HG02884 (cell line): ENCODE data around the gene LRRC15.

Experiments
- ATAC-seq: cut with Tn5 transposase; IDR thresholded peaks from one replicate; pipeline ENCODE4 v1.9.1; 2021; ENCODE audit warnings: mild to moderate bottlenecking, moderate library complexity; ENCODE audit not compliant: unreplicated experiment

Gene LRRC15

DNA sequence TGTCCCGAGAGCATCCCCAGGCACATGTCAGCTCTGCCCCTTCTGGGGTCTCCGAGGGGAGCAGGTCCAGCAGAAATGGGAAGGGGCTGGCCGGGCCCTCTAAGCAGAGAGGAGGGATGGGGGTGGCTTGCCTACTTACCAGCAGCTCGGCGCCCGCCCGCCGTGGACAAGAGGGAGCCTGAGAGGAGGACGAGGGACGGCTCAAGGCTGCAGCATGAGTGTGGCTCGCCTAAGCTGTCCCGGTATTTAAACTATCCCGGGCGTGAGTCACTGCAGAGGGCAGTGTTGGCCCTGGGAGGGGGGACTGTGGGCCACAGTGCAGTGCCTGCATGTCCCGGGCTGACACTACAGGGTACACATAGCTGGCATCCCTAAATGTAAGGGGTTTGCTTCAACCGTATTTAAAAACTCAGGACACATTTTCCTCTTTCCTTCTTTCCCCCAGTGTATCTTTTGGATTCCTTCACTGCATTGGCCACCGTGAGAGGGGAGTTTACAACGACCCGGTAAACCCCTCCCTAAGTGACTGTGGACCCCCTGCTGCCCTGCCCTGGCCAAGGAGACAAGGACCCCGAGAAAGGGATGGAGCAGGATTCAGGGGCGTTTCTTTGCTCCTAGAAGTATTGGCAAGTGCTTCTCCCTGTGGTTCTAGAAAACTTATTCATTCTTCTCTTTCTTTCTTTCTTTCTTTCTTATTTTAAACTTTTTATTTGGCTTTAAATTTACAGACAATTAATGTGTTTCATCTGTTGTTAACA, at the start of gene LRRC15:
Gene LRRC15, minus strand, starts transcription at position 222 of the 758 bp plus-strand sequence. CDS start 8,700 bp downstream, outside the sequence.
- no peak for ATAC-seq

DNA sequence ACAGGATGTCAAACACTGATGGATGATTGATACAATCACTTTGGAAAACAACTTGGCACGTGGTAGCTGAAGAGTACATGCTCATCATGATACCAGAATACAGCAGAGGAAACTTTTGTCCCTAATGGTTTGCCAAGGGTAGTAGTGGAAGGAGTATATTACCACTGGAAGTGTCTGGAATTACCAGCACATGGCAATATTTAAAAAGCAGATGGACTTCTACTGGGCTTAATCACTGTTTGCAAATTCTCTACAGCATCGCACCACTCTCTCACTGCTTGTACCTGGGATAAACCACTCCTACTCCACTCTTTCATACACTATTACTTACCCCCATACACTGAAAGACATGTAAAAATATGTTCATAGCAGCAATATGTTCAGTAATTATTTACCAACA, 49.1 kb upstream of the LRRC15 start:
- ATAC-seq = no peak

DNA sequence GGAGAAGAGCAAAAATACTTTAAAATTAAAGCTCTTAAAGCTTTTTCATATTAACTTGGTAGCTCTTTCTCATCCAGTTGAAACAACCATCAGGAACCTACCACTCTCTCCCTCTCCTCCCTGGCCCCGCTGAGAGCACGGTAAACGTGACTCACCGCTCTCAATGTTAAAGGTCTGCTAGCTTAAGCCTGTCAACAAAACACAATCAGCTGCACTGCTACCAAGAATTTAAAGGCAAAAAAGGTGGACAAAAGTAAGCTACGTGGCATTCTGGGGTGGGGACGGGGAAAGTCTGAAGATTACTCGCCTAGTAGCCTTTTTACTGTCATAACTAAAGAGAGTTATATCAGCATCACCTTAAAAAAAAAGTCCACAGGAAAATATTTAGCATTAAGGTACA, 37.9 kb upstream of the LRRC15 start:
- ATAC-seq = no peak

DNA sequence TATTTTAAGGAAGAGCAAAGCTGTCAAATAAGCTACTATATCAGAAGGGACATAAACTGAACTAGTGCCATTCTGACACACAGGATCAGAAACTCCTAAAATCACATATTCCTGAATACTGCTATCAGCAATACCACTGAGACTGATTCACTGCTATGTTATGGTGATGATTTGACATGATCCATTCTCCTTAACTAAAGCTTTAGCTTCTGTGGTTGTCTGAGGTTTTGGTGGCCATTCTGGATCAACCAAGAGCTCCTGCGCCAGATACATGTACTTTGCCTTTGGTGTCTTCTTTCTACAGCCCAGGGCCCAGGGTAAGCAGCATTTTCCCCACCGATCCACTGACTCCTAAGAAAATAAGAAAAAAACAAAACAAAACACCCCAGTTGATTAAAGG, 36.2 kb upstream of the LRRC15 start:
- no peak for ATAC-seq

DNA sequence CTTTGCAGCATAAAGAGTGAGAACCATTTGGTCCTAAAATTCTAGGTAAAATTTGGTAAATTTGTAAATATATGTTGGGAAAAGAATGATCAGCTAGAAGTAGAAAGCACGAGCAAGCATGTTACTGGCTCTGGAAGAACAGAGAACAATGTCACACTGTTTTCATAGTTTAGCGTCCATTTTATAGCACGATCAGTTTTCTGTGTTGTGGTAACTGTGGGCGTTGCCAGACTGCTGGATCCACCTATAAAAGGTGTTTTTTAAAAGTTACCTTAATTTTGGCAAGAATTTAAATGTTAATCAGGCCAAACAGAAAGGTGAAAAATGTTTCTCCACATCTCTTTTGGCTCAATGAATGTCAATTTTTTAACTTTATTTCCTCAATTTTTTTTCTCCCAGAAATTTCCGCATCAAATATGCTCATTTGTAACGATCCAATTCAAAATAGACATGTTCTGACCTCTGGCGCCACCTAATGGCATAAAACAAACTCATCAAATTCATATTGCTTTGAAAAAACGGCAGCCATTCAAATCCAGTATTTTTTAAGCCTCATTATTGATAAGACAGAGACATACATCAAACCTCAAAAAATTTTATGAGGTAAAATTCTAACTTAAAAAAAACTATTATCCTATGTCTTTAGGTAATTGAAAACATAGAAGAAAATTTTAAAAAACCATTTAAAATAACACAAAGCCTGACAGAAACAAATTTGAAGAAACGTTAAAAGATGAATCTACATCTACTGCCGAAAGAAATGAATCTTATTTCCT, 35.0 kb upstream of the LRRC15 start:
- ATAC-seq = no peak

DNA sequence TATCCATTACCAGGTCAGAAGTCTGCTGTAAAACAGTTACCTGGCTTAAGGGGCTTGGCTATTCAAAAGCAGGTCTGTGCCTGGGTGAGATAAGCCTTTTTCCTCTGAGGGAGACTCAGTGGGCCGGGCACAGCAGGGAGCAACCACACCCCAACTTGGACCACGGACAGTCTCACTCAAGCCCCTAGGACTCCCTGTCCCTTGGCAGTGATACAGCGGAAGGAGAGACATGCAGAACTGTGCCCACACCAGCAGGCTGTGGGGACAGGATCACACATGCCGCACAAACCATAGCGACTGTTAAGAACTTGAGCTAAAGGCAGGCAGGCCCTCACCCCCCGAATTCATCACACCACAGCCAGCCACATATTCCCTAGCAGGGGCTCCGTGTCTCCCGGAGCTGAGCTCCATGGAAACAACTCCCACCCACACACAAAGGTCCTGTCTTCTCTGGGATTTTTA, 32.4 kb upstream of the LRRC15 start:
- ATAC-seq = no peak

DNA sequence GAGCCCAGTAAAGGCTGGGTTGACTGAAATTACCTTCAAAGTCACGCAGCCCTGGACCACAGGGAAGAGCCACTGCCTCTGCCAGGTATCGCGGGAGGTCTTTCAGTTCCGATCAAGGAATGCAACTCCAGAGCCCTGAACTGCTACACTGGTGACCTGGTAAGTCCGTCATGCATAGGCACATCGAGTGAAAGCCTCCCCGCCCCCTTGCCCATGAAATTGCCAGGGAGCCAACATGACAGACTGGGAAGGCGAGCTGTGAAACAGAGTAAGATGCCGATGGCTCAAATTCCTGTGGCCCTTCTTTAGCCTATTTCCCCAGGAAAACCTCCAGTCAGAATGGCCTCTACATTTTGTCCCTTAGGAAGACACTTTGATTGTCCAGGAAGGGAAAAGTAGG, 31.8 kb upstream of the LRRC15 start:
- ATAC-seq = no peak

DNA sequence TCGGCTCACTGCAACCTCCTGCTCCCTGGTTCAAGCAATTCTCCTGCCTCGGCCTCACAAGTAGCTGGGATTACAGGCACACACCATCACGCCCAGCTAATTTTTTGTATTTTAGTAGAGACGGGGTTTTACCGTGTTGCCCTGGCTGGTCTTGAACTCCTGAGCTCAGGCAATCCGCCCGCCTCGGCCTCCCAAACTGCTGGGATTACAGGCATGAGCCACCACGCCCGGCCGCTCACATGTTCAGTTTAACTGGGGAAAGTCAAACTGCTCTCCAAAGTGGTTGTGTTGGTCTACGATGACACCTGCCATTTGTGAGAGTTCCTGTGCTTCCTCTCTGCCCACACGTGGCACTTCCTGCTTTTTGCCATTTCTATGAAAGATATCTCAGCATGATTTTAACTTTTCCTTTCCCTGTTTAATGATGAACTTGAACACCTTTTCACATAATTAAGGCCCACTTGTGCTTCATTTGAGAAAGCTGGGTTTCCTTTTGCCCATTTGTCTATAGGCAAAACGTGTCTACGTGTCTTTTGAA, 30.4 kb upstream of the LRRC15 start:
- ATAC-seq = no peak

DNA sequence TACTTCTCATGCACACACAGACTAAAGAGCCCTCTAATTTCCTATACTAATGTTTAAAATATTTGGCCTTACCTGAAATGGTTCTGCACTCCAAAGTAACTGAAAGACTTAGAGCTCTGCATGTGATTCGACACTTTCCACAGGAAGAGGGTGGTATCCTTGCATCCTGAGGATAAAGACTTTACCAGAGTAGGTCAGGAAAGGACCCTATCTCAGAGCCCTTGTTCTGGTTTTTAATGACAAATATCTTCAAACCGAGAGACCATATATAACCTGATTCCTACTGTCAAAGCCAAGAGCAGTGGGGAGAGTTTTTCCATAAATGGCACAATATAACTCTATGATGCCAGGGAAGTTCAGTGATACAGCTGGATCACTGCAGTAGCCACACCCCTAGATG, 29.6 kb upstream of the LRRC15 start, which contains the start of gene GP5:
Gene GP5, minus strand, starts transcription at position 101 of the 400 bp plus-strand sequence. CDS start 984 bp downstream, outside the sequence.
- no peak for ATAC-seq

DNA sequence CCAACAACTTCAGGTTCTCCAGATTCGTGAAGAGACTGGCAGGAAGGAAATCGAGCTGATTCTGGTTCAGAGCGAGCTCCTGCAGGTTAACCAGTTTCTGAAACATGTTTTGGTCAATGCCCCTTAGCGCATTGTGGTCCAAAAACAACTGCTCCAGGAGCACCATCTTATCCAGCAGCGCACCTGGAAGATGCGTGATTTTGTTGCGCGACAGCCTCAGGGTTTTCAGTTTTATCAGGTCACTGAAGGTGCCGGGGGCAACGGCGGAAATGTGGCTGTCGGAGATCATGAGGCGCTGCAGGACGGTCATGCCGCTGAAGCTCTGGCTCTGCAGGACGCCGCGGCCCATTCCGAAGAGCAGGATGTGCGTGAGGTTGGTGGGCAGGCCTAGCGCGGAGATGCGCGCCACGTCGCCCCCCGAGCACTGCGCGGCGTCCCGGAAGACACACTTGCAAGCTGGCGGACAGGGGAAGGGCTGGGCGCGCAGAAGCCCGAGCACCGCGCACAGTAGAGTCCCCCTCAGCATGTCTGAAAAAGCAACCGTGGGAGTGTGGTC, 28.3 kb upstream of the LRRC15 start:
- no peak for ATAC-seq

DNA sequence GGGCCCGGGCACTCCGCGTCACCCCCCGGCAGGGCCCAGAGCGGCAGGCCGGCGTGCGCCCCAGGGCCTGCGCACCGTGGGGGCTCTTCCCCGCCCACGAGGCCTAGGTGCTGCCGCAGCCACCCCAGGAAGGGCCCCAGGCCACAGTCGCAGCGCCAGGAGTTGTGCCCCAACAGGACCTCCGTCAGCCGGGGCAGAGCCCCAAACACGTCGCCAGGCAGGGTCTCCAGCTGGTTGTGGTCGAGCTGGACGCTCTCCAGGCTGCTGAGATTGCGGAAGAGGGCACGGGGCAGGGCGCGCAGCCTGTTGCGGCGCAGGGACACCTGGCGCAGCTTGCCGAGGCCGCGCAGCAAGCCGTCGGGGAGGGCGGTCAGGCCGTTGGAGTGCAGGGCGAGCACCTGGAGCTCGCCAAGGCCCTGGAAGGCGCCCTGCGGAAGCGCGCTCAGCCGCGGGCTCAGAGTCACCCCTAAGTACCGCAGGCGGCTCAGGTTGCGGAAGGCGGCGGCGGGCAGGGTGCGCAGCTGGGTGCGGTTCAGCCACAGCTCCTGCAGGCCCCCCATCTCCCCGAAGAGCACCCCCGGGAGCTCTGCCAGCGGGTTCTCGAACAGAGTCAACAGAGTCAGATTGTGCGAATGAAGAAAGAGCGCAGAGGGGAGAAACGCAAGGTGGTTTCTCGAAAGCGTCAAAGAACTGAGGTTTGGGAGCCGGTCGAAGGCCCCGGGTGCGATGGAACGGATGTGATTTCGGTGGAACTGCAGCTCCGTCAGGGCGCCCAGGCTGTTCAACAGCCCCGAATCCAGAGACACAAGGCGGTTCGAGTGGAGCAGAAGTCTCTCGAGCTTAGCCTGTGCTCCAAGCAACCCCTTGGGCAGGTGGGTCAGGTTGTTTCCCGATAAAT, 27.6 kb upstream of the LRRC15 start:
- ATAC-seq = no peak

DNA sequence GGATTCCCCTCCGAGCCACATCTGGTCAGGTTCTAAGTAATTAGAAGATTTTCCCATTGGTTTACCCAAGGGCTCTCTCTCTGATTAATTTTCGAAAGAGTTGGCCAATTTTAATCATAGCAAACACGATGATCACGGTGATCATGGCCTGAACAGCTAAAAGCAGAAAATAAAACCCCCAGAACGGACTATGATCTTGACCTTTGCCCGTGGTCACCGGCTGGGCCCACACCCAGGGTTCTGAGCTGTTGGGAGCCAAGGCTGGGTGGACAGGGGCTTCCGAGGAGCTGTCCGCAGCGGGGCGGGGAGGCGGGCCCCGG, 27.0 kb upstream of the LRRC15 start:
- ATAC-seq = no peak

DNA sequence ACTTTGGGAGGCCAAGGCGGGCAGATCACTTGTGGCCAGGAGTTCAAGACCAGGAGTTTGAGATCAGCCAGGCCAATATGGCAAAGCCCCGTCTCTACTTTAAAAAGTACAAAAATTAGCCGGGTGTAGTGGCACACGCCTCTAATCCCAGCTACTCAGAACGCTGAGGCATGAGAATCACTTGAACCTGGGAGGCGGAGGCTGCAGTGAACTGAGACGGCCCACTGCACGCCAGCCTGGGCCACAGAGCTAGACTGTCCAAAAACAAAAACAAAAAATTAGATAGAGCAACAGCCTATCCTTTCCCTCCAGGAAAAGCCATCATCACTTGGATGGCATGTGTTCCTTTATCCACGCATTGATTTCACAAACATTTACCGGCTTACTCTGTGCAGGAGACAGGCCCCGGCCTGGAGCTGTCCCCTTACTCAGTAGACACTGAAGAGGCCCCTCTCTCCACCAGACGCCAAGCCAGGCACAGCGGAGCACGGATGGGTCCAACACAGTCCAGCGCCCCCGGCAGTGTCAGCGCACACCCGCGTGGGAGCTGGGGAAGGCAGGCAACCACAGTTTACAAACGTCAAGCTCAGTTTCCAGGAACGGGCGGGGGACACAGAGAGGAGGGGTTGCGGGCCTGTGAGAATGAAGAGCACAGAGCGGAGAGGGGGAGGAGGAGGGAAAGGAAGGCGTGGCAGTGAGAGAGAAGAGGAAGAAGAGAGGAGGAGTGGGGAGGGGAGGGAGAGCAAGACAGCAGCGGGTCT, 26.4 kb upstream of the LRRC15 start:
- no peak for ATAC-seq

DNA sequence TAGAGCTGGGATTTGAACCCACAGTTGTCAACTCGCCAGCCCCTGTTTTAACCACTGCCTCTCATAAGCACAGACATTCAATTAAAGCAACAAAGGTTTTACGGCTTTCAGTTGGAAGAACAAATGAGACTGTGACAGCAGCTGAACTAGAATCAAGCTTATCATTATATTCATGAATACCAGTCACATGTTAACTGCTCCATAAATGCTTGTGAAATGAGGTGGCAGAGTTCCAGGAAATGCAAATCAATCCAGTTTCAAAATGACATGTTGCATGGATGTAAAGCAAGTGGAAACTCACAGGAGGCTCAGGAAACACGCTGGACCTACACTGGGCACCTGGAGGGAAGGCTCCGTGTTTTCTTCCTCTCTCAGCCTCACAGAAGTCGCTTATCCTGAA, 25.7 kb upstream of the LRRC15 start:
- ATAC-seq = no peak

DNA sequence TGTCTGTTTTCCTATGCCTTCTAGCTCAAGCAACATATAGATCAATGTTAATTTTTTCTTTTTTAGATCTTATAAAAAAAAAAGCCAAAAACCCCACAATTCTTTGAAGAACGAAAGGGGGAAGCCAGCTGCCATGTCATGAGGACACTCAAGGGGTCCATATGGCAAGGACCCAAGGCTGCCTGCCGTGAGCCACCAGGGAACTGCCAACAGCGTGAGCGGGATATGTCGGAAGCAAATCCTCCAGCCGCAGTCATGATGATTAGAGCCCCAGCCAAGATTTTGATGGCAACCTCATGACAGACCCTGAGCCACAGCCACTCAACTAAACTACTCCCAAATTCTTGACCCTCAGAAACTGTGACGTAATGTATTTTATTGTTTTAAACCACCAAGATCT, 23.0 kb upstream of the LRRC15 start:
- no peak for ATAC-seq

DNA sequence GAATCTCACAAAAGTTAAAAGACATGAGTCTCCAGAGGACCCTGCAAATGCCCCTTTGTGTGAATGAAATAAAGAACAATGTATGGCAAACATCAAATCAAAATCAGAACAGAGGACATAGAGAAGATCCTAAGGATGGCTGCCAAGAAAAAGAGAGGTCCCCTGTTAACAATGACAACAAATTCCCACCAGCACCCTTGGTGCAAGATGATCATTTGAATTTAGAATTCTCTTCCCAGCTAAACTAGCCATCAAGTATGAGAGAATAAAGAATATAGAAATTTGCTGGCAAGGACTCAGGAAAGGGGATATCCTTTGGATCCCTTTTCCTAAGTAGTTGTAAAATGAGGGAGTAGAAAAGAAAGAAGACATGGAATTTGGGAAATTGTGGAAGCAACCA, 21.3 kb upstream of the LRRC15 start:
- ATAC-seq = no peak

DNA sequence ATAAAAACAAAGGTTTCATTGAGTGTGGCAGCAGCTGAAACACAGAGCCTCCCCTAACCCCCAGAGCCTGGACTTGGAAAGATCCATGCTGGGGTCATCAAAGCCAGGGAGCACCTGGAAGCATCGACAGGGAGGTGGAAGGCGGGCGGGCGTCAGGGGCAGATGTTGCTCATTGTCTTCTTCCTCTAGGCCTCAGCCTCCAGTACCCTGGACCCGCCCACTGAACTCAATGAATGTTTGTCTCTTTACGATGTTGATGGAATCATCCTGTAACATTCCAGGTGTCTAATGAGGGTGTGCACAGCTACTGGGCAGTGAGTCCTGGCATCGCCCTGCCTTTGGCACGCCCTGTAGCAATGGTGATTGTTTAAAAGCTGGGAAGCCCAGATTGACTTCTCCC, 19.7 kb upstream of the LRRC15 start:
- no peak for ATAC-seq

DNA sequence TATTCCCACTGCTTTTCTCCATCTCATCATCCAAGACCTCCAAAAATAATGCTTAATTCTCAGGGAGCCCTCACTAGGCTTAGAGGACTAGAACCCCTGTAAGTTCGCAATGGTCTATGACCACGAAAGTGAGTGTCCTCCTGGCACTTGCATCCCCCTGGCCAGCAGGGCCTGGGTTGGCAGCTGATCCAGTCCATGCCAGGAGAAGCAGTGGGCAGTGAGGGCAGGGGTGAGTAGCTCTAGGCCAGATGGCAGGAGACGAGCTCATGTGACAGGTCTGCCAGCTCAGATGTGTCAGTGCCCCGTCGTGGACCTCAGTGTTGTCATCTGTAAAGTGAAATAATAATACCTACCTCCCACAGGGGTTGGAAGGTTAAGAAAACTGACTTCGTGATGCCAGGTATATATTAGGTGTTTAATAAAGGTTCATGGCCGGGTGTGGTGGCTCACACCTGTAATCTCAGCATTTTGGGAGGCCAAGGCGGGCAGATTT, 18.4 kb upstream of the LRRC15 start:
- no peak for ATAC-seq

DNA sequence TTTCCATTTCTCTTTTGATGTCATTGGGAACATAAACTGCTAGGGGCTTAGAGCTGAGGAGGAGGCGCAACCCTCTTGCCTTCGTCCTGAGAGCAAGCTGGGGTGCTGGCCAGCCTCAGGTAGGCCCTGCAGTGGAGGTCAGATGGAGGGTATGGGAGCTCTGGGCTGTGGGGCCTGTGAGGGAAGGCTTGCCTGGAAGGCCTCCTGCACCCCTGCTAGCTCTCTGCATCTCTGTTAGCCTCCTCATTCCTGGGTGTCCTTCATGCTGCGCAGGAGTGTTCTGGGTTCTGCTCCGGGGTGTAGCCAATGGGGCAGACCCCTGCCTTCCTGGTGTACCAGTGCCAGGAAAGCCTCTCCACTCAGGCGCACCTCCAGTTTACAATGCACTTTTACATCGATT, 17.7 kb upstream of the LRRC15 start:
- no peak for ATAC-seq

DNA sequence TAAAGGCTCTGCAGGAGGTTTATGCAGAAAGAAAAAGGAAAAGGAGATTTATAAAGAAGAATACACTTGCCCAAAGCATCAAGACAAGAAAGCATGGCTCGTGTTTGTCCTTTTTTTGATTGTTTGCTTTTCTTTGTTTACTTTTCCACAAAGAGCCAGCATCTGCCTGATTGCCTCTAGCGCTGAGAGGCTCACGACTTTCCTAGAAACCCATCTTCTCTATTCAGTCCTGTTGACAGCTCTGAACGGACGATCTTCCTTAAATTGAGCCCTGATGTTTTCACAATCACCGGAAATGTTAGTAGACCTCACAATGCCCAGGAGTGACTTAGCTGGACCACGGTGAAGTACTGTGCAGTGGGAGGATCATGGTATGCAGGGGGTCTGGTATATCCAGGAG, 17.1 kb upstream of the LRRC15 start:
- ATAC-seq = no peak
